WI38 (cell line): ENCODE measurements around the gene UNC13C.

Source experiments
- H3K4me3 ChIP-seq: 2 replicates; pipeline ENCODE4 v1.5.1; 2011; ENCODE audit warnings: low read depth, mild to moderate bottlenecking, control low read depth, low read length
- CTCF ChIP-seq: IDR thresholded peaks from 2 replicates; pipeline ENCODE4 v1.5.1; 2012; ENCODE audit warnings: low read depth, mild to moderate bottlenecking, control low read depth, low read length

The UNC13C gene

GRCh38 chr15:54083991-54084390, 105.8 kb downstream of the UNC13C start:
- TF ChIP-seq CTCF: no peak

GRCh38 chr15:54088837-54089236, 110.6 kb downstream of the UNC13C start:
- no peak overlapping the region for H3K4me3 ChIP-seq
- TF ChIP-seq CTCF: no peak

More at GRCh38 chr15:54083991-54084390, 105.8 kb downstream of the UNC13C start:
- no peak overlapping the region for H3K4me3 ChIP-seq

- no peak overlapping the region for H3K4me3 ChIP-seq
Measured at GRCh38 chr15:54089776-54090175, 111.5 kb downstream of the UNC13C start.

GRCh38 chr15:54091651-54092050, 113.4 kb downstream of the UNC13C start:
- TF ChIP-seq CTCF: no peak
- no peak overlapping the region for H3K4me3 ChIP-seq

More at GRCh38 chr15:54089776-54090175, 111.5 kb downstream of the UNC13C start:
- TF ChIP-seq CTCF: no peak

- no peak for TF ChIP-seq CTCF
- no peak overlapping the region for H3K4me3 ChIP-seq
Measured at GRCh38 chr15:54094661-54095060, 116.4 kb downstream of the UNC13C start.

- TF ChIP-seq CTCF: no peak
- H3K4me3 ChIP-seq: no peak overlapping the region
Measured at GRCh38 chr15:54097019-54097418, 118.8 kb downstream of the UNC13C start.

GRCh38 chr15:54099010-54099409, 120.8 kb downstream of the UNC13C start:
- no peak for TF ChIP-seq CTCF

More at GRCh38 chr15:54099010-54099409, 120.8 kb downstream of the UNC13C start:
- H3K4me3 ChIP-seq: no peak overlapping the region
